ENCODE data around the gene GAL3ST3.

- TF ChIP-seq, protein P1, sequence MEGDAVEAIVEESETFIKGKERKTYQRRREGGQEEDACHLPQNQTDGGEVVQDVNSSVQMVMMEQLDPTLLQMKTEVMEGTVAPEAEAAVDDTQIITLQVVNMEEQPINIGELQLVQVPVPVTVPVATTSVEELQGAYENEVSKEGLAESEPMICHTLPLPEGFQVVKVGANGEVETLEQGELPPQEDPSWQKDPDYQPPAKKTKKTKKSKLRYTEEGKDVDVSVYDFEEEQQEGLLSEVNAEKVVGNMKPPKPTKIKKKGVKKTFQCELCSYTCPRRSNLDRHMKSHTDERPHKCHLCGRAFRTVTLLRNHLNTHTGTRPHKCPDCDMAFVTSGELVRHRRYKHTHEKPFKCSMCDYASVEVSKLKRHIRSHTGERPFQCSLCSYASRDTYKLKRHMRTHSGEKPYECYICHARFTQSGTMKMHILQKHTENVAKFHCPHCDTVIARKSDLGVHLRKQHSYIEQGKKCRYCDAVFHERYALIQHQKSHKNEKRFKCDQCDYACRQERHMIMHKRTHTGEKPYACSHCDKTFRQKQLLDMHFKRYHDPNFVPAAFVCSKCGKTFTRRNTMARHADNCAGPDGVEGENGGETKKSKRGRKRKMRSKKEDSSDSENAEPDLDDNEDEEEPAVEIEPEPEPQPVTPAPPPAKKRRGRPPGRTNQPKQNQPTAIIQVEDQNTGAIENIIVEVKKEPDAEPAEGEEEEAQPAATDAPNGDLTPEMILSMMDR (IDR thresholded peaks at IDR 0.05), result no peak
- TF ChIP-seq EZH2 (IDR thresholded peaks at IDR 0.05; ENCODE audit: borderline replicate concordance, insufficient read depth, low read depth, low read length, poor library complexity, severe bottlenecking), result no peak
These were observed 21.0 kb upstream of the GAL3ST3 start, which contains the start of gene PACS1 for GRCh38 chr11:66069715-66070603.
